ENCODE measurements around the gene SUPT5H. TPM values are rescaled to one million over a fixed set of nuclear protein-coding genes. Genes with fewer than 3 reads are reported as not detected.

Gene SUPT5H
- total and polyA plus RNA-seq, 2 of the 13 experiments (the other 11 are each of a cell fraction or from before 2014, with no cell fraction given) = 48.2 to 51.7 TPM

- TF ChIP-seq SMYD3 (CRISPR knock-in tag; IDR thresholded peaks at IDR 0.05) (0 out of 2 replicates have a peak, but pooled peaks have one; percentile 31), ADNP (CRISPR knock-in tag; IDR thresholded peaks at IDR 0.05) (no peak), SNAPC2 (CRISPR knock-in tag; IDR thresholded peaks at IDR 0.05) (peak; percentile 88; the same call in 1 of the 2 replicates), TFE3 (CRISPR knock-in tag; IDR thresholded peaks at IDR 0.05) (peak; percentile 51; the same call in 1 of the 2 replicates), JUND (CRISPR knock-in tag; IDR thresholded peaks at IDR 0.05) (peak; percentile 26; the same call in 1 of the 2 replicates), ZNF44 (CRISPR knock-in tag; IDR thresholded peaks at IDR 0.05) (no peak), MEIS2 (CRISPR knock-in tag; IDR thresholded peaks at IDR 0.05) (no peak), NFE2L2 (IDR thresholded peaks at IDR 0.05; ENCODE audit: low read length) (no peak), NFAT5 (CRISPR knock-in tag; IDR thresholded peaks at IDR 0.05) (no peak), ZNF557 (CRISPR knock-in tag; IDR thresholded peaks at IDR 0.05) (no peak), CAMTA2 (CRISPR knock-in tag; IDR thresholded peaks at IDR 0.05; ENCODE audit: borderline replicate concordance) (no peak), ZNF256 (CRISPR knock-in tag; conservative IDR thresholded peaks at IDR 0.05) (no peak), ZNF646 (CRISPR knock-in tag; IDR thresholded peaks at IDR 0.05) (no peak), SMC3 (IDR thresholded peaks at IDR 0.05; ENCODE audit: low read length) (no peak), ZNF34 (CRISPR knock-in tag; IDR thresholded peaks at IDR 0.05; ENCODE audit: borderline replicate concordance) (no peak), SMARCE1 (IDR thresholded peaks at IDR 0.05; ENCODE audit: borderline replicate concordance) (no peak)
These were observed 35.2 kb downstream of the SUPT5H start, which contains the start of gene TIMM50 (continued) for GRCh38 chr19:39480337-39481228.
